Neural cell (in vitro differentiated cells): ENCODE measurements around the gene CABP4. TPM values are rescaled to one million over a fixed set of nuclear protein-coding genes. Genes with fewer than 3 reads are reported as not detected.
A peak's percentile ranks its signal among the peaks of the same experiment; 100 is the strongest.

Experiments used
- H2AFZ ChIP-seq: fragments of 200-600, 300-800 bp; sonication (generic), shearing (Covaris generic); 2 replicates; pipeline ENCODE4 v1.6.0; 2014; ENCODE audit warnings: low read depth, mild to moderate bottlenecking, antibody characterized with exemption, low read length, moderate library complexity
- H3F3A ChIP-seq: fragments of 200-600 bp; shearing (Covaris generic); 2 replicates; pipeline ENCODE4 v1.6.1; 2016; ENCODE audit warnings: mild to moderate bottlenecking, moderate library complexity, mixed read lengths, antibody characterized with exemption, low read length; ENCODE audit not compliant: insufficient read depth, poor library complexity, severe bottlenecking
- H3K27ac ChIP-seq: fragments of 200-600, 300-800 bp; sonication (generic), shearing (Covaris generic); 2 replicates; pipeline ENCODE4 v1.5.1; 2014; ENCODE audit warnings: mild to moderate bottlenecking, low read length, moderate library complexity
- H3K27me3 ChIP-seq: fragments of 300-800, 200-600 bp; sonication (generic), shearing (Covaris generic); 2 replicates; pipeline ENCODE4 v1.6.0; 2014; ENCODE audit warnings: mild to moderate bottlenecking, low read depth, low read length, moderate library complexity; ENCODE audit not compliant: insufficient read depth
- H3K36me3 ChIP-seq: fragments of 300-800, 200-600 bp; sonication (generic), shearing (Covaris generic); 2 replicates; pipeline ENCODE4 v1.5.1; 2014; ENCODE audit warnings: mild to moderate bottlenecking, antibody characterized with exemption, low read length, moderate library complexity; ENCODE audit not compliant: insufficient read depth
- H3K4me2 ChIP-seq: fragments of 300-800, 200-600 bp; sonication (generic), shearing (Covaris generic); 2 replicates; pipeline ENCODE4 v1.6.0; 2014; ENCODE audit warnings: mild to moderate bottlenecking, low read length
- H3K4me3 ChIP-seq: fragments of 300-800, 200-600 bp; sonication (generic), shearing (Covaris generic); 2 replicates; pipeline ENCODE4 v1.5.1; 2014; ENCODE audit warnings: mild to moderate bottlenecking, low read length, moderate library complexity
- H3K79me2 ChIP-seq: fragments of 200-600 bp; shearing (Covaris generic); replicated peaks from 2 replicates; pipeline ENCODE4 v1.6.0; 2014; ENCODE audit warnings: mild to moderate bottlenecking, low read length, moderate library complexity; ENCODE audit not compliant: insufficient read depth
- H3K9ac ChIP-seq: fragments of 300-800, 200-600 bp; sonication (generic), shearing (Covaris generic); 2 replicates; pipeline ENCODE4 v1.6.1; 2016; ENCODE audit warnings: mild to moderate bottlenecking, low read length, mixed read lengths
- H3K9me2 ChIP-seq: fragments of 200-600 bp; shearing (Covaris generic); 2 replicates; pipeline ENCODE4 v1.6.1; 2016; ENCODE audit warnings: mild to moderate bottlenecking, low read length, mixed read lengths; ENCODE audit not compliant: insufficient read depth
- H3K9me3 ChIP-seq: fragments of 200-600, 300-800 bp; sonication (generic), shearing (Covaris generic); 2 replicates; pipeline ENCODE4 v1.6.1; 2016; ENCODE audit warnings: mild to moderate bottlenecking, mixed run types, low read length, moderate library complexity, mixed read lengths
- H4K20me1 ChIP-seq: fragments of 200-600 bp; shearing (Covaris generic); 2 replicates; pipeline ENCODE4 v1.6.1; 2016; ENCODE audit warnings: mild to moderate bottlenecking, mixed run types; ENCODE audit not compliant: insufficient read depth
- CTCF ChIP-seq: fragments of 450-650 bp; IDR thresholded peaks from 2 replicates; pipeline ENCODE4 v1.5.1; 2014; ENCODE audit warnings: antibody characterized with exemption, mild to moderate bottlenecking, moderate library complexity; ENCODE audit not compliant: poor library complexity, severe bottlenecking
- EP300 ChIP-seq: fragments of 450-650 bp; conservative IDR thresholded peaks from 2 replicates; pipeline ENCODE4 v1.6.1; 2014; ENCODE audit warnings: antibody characterized with exemption, mild to moderate bottlenecking, moderate library complexity; ENCODE audit not compliant: poor library complexity, severe bottlenecking
- EZH2 ChIP-seq: fragments of 200-600, 300-800 bp; shearing (Covaris generic), sonication (generic); IDR thresholded peaks from 2 replicates; pipeline ENCODE4 v1.6.1; 2014; ENCODE audit warnings: antibody characterized with exemption, low read length, borderline replicate concordance, mild to moderate bottlenecking; ENCODE audit not compliant: insufficient read depth, poor library complexity, severe bottlenecking
- MXI1 ChIP-seq: fragments of 450-650 bp; conservative IDR thresholded peaks from 2 replicates; pipeline ENCODE4 v1.6.1; 2014; ENCODE audit warnings: antibody characterized with exemption, mild to moderate bottlenecking; ENCODE audit not compliant: poor library complexity, severe bottlenecking
- POLR2AphosphoS5 ChIP-seq: IDR thresholded peaks from 2 replicates; pipeline ENCODE4 v1.6.1; 2012
- RAD21 ChIP-seq: fragments of 450-650 bp; conservative IDR thresholded peaks from 2 replicates; pipeline ENCODE4 v1.6.1; 2014; ENCODE audit warnings: antibody characterized with exemption, mild to moderate bottlenecking, moderate library complexity
- REST ChIP-seq: IDR thresholded peaks from 2 replicates; pipeline ENCODE4 v1.6.1; 2012; ENCODE audit warnings: borderline replicate concordance
- SMC3 ChIP-seq: fragments of 450-650 bp; conservative IDR thresholded peaks from 2 replicates; pipeline ENCODE4 v1.6.1; 2014; ENCODE audit warnings: antibody characterized with exemption, mild to moderate bottlenecking, moderate library complexity; ENCODE audit not compliant: poor library complexity
- TAF1 ChIP-seq: IDR thresholded peaks from 2 replicates; pipeline ENCODE4 v1.6.1; 2012; ENCODE audit warnings: low read depth
- polyA plus RNA-seq: library from polyadenylated mRNA; depleted of rRNA; stranded (reverse); fragments of >200 nt; gene quantifications from 2 replicates; pipeline ENCODE4 v1.2.3, GENCODE V29; 2014

The CABP4 gene
- polyA plus RNA-seq, 1 donor from 2014 or later, result not detected

GRCh38 chr11:67482275-67482826, 27.2 kb downstream of the CABP4 start:
- H3K36me3 ChIP-seq, result no peaks in the 10 kb centered on the region
- peak overlapping the region; percentile 80 for H3K9ac ChIP-seq

More at GRCh38 chr11:67482275-67482826, 27.2 kb downstream of the CABP4 start:
- H3K27ac ChIP-seq, result peak overlapping the region; percentile 90
- H3K9me3 ChIP-seq, result no peaks in the 10 kb centered on the region
- H3K9me2 ChIP-seq, result no peaks in the 10 kb centered on the region
- peak overlapping the region; percentile 71 for H2AFZ ChIP-seq
- peak overlapping the region; percentile 73 for H3K4me3 ChIP-seq
- H3K4me2 ChIP-seq, result peak overlapping the region; percentile 64
- H4K20me1 ChIP-seq, result no peaks in the 10 kb centered on the region
- no peaks in the 10 kb centered on the region for H3F3A ChIP-seq
- H3K79me2 ChIP-seq, result peaks cover 4% of the 10 kb centered on the region
- no peak for TF ChIP-seq REST
- no peak for TF ChIP-seq SMC3
- no peak for TF ChIP-seq MXI1
- no peak for TF ChIP-seq CTCF
- no peak for TF ChIP-seq EZH2
- no peak for TF ChIP-seq EP300
- no peak for TF ChIP-seq POLR2AphosphoS5
- no peak for TF ChIP-seq RAD21
- TF ChIP-seq TAF1, result no peak
- no peaks in the 10 kb centered on the region for H3K27me3 ChIP-seq
